WTC11 (cell line): ENCODE data around the gene ZZZ3. TPM values are rescaled to one million over a fixed set of nuclear protein-coding genes. Genes with fewer than 3 reads are reported as not detected.

ENCODE experiments used
- ATAC-seq: fragments of 200-7000 bp; cut with Tn5 transposase; 2 replicates; pipeline ENCODE4 v1.10.0; 2021; ENCODE audit warnings: mild to moderate bottlenecking, moderate library complexity
- CTCF ChIA-PET: fragments of 300-600 bp; sonication (Branson Sonifier 250); formaldehyde crosslinking; loops from one replicate; lab custom pipeline; 2021; ENCODE audit warnings: antibody characterized with exemption; lab: Charles Lee
- POLR2A ChIA-PET: fragments of 350-600 bp; sonication (Branson Sonifier 250); formaldehyde crosslinking; loops from one replicate; lab custom pipeline; 2021; ENCODE audit warnings: antibody characterized with exemption; lab: Charles Lee
- DNase-seq: peaks from one replicate; pipeline ENCODE4 v3.0.0; 2021; ENCODE audit warnings: low spot score
- H3K27ac Mint-ChIP-seq: 2 replicates; pipeline ENCODE4 v1.8.0; 2021; ENCODE audit warnings: mixed read lengths
- H3K27me3 Mint-ChIP-seq: 2 replicates; pipeline ENCODE4 v1.8.0; 2021; ENCODE audit warnings: low read depth, mild to moderate bottlenecking, moderate library complexity, mixed read lengths
- H3K36me3 Mint-ChIP-seq: 2 replicates; pipeline ENCODE4 v1.8.0; 2021; ENCODE audit warnings: mixed read lengths
- H3K4me1 Mint-ChIP-seq: 2 replicates; pipeline ENCODE4 v1.8.0; 2022; ENCODE audit warnings: mixed read lengths
- H3K4me3 Mint-ChIP-seq: 2 replicates; pipeline ENCODE4 v1.8.0; 2021; ENCODE audit warnings: mild to moderate bottlenecking, moderate library complexity, mixed read lengths
- H3K9me3 Mint-ChIP-seq: 2 replicates; pipeline ENCODE4 v1.8.0; 2021; ENCODE audit warnings: mixed read lengths
- CREB1 ChIP-seq: sonication (generic); formaldehyde crosslinking; IDR thresholded peaks from 2 replicates; pipeline ENCODE4 v1.8.0; 2023; ENCODE audit warnings: mild to moderate bottlenecking, missing genetic modification reagents
- ETV6 ChIP-seq: sonication (generic); formaldehyde crosslinking; IDR thresholded peaks from 2 replicates; pipeline ENCODE4 v1.8.1; 2022; ENCODE audit warnings: mild to moderate bottlenecking, missing genetic modification reagents
- FOXJ3 ChIP-seq: sonication (generic); formaldehyde crosslinking; IDR thresholded peaks from 2 replicates; pipeline ENCODE4 v1.9.0; 2021; ENCODE audit warnings: missing genetic modification reagents, mild to moderate bottlenecking, borderline replicate concordance
- FOXK1 ChIP-seq: sonication (generic); formaldehyde crosslinking; IDR thresholded peaks from 2 replicates; pipeline ENCODE4 v1.8.0; 2022; ENCODE audit warnings: mild to moderate bottlenecking, moderate library complexity, missing genetic modification reagents
- FOXP1 ChIP-seq: sonication (generic); formaldehyde crosslinking; IDR thresholded peaks from 2 replicates; pipeline ENCODE4 v1.8.0; 2022; ENCODE audit warnings: missing genetic modification reagents, mild to moderate bottlenecking, moderate library complexity, borderline replicate concordance
- NFE2L1 ChIP-seq: sonication (generic); formaldehyde crosslinking; IDR thresholded peaks from 2 replicates; pipeline ENCODE4 v1.8.1; 2023; ENCODE audit warnings: missing genetic modification reagents
- NFYB ChIP-seq: sonication (generic); formaldehyde crosslinking; conservative IDR thresholded peaks from 2 replicates; pipeline ENCODE4 v1.8.0; 2022; ENCODE audit warnings: low read depth, missing genetic modification reagents
- PRRX2 ChIP-seq: fragments of 250-450 bp; sonication (Bioruptor Pico); IDR thresholded peaks from 2 replicates; pipeline ENCODE4 v1.8.0; 2021; ENCODE audit warnings: mild to moderate bottlenecking
- RELA ChIP-seq: sonication (generic); formaldehyde crosslinking; IDR thresholded peaks from 2 replicates; pipeline ENCODE4 v1.8.1; 2022; ENCODE audit warnings: missing genetic modification reagents, mild to moderate bottlenecking, borderline replicate concordance
- SMAD4 ChIP-seq: sonication (generic); formaldehyde crosslinking; IDR thresholded peaks from 2 replicates; pipeline ENCODE4 v1.8.0; 2022; ENCODE audit warnings: mild to moderate bottlenecking, missing genetic modification reagents
- TP53 ChIP-seq: sonication (generic); formaldehyde crosslinking; IDR thresholded peaks from 2 replicates; pipeline ENCODE4 v1.8.1; 2023; ENCODE audit warnings: mild to moderate bottlenecking, missing genetic modification reagents
- ZNF416 ChIP-seq: fragments of 250-450 bp; sonication (Bioruptor Pico); IDR thresholded peaks from 2 replicates; pipeline ENCODE4 v1.9.0; 2021; ENCODE audit warnings: mild to moderate bottlenecking, inconsistent platforms
- total RNA-seq: library from RNA; stranded (reverse); gene quantifications from 3 replicates; pipeline ENCODE4 v1.2.3, GENCODE V29; 2021
- TF ChIP-seq, protein P1 (sequence below): sonication (generic); formaldehyde crosslinking; IDR thresholded peaks from 2 replicates; pipeline ENCODE4 v1.8.1; 2023; ENCODE audit warnings: mild to moderate bottlenecking, missing genetic modification reagents, borderline replicate concordance
- TF ChIP-seq, protein P2 (sequence below): fragments of 250-450 bp; sonication (Bioruptor Pico); IDR thresholded peaks from 2 replicates; pipeline ENCODE4 v1.9.0; 2021; ENCODE audit warnings: moderate library complexity, mild to moderate bottlenecking, inconsistent platforms, borderline replicate concordance
- TF ChIP-seq, protein P3 (sequence below): sonication (generic); formaldehyde crosslinking; IDR thresholded peaks from 2 replicates; pipeline ENCODE4 v1.8.0; 2023; ENCODE audit warnings: missing genetic modification reagents, mild to moderate bottlenecking, borderline replicate concordance
- TF ChIP-seq, protein P4 (sequence below): sonication (generic); formaldehyde crosslinking; IDR thresholded peaks from 2 replicates; pipeline ENCODE4 v1.8.0; 2022; ENCODE audit warnings: mild to moderate bottlenecking, missing genetic modification reagents
- TF ChIP-seq, protein P5 (sequence below): fragments of 250-450 bp; sonication (Bioruptor Pico); IDR thresholded peaks from 2 replicates; pipeline ENCODE4 v2.1.2; 2022; ENCODE audit warnings: mild to moderate bottlenecking, moderate library complexity
- TF ChIP-seq, protein P6 (sequence below): sonication (generic); formaldehyde crosslinking; IDR thresholded peaks from 2 replicates; pipeline ENCODE4 v1.8.0; 2022; ENCODE audit warnings: mild to moderate bottlenecking, missing genetic modification reagents
- TF ChIP-seq, protein P7 (sequence below): sonication (generic); formaldehyde crosslinking; IDR thresholded peaks from 2 replicates; pipeline ENCODE4 v1.8.1; 2023; ENCODE audit warnings: mild to moderate bottlenecking, missing genetic modification reagents, moderate library complexity

Gene ZZZ3
- total RNA-seq, 1 experiment from 2014 or later: 43.5 TPM

DNA sequence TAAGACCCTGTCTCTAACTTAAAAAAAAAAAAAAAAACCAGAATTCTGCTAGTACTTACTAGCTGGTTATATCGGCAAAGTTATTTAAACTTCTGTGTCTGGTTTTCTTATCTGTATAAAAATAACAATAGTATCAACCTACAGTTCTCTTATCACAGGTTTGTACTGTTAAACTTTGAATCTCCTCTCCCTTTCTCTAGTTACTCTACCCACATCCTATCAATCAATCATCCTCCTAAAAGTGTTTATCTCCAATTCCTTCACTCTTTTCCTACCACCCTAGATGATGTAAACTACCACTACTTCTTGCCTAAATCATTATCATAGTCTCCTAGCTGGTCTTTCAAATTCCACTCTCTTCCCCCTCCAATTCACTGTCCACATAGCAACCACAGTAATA, 49.6 kb upstream of the ZZZ3 start (continued):
- TF ChIP-seq, protein P1, sequence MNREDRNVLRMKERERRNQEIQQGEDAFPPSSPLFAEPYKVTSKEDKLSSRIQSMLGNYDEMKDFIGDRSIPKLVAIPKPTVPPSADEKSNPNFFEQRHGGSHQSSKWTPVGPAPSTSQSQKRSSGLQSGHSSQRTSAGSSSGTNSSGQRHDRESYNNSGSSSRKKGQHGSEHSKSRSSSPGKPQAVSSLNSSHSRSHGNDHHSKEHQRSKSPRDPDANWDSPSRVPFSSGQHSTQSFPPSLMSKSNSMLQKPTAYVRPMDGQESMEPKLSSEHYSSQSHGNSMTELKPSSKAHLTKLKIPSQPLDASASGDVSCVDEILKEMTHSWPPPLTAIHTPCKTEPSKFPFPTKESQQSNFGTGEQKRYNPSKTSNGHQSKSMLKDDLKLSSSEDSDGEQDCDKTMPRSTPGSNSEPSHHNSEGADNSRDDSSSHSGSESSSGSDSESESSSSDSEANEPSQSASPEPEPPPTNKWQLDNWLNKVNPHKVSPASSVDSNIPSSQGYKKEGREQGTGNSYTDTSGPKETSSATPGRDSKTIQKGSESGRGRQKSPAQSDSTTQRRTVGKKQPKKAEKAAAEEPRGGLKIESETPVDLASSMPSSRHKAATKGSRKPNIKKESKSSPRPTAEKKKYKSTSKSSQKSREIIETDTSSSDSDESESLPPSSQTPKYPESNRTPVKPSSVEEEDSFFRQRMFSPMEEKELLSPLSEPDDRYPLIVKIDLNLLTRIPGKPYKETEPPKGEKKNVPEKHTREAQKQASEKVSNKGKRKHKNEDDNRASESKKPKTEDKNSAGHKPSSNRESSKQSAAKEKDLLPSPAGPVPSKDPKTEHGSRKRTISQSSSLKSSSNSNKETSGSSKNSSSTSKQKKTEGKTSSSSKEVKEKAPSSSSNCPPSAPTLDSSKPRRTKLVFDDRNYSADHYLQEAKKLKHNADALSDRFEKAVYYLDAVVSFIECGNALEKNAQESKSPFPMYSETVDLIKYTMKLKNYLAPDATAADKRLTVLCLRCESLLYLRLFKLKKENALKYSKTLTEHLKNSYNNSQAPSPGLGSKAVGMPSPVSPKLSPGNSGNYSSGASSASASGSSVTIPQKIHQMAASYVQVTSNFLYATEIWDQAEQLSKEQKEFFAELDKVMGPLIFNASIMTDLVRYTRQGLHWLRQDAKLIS (CRISPR knock-in tag): no peak
- TF ChIP-seq, all 79 proteins: peak for 0

DNA sequence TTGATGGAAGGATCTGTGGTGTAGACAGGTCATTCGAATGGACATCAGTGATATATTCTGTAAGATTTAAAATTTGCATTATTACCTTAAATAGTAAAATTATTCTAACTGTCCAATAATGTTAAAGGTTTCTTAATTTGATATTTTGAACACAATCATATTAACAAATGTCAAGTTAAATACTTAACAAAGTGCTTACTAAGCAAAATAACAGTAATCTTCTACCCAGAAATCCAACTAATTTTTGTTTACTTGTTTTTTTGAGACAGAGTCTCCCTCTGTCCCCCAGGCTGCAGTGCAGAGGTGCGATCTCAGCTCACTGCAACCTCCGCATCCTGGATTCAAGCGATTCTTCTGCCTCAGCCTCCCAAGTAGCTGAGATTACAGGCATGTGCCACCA, 43.2 kb upstream of the ZZZ3 start:
- DNase-seq: no peak
- Mint-ChIP-seq H3K4me1 (no peaks in the 10 kb centered on the region; the same call in 1 of the 2 replicates), H3K27ac (no peak overlapping the region), H3K9me3 (no peaks in the 10 kb centered on the region), H3K27me3 (no peaks in the 10 kb centered on the region; the same call in 1 of the 2 replicates), H3K4me3 (no peak overlapping the region), H3K36me3 (peaks cover 60% of the 10 kb centered on the region)
- POLR2A ChIA-PET: no interaction called here
- no peak for ATAC-seq
- TF ChIP-seq ZNF416 (no peak), CREB1 (CRISPR knock-in tag) (no peak), NFE2L1 (no peak), PRRX2 (CRISPR knock-in tag) (no peak), TP53 (CRISPR knock-in tag) (no peak), SMAD4 (CRISPR knock-in tag) (no peak), ETV6 (CRISPR knock-in tag) (no peak), NFYB (CRISPR knock-in tag) (no peak), FOXJ3 (CRISPR knock-in tag) (no peak), FOXK1 (CRISPR knock-in tag) (no peak), RELA (CRISPR knock-in tag) (no peak), FOXP1 (CRISPR knock-in tag) (no peak)
- TF ChIP-seq, protein P2, sequence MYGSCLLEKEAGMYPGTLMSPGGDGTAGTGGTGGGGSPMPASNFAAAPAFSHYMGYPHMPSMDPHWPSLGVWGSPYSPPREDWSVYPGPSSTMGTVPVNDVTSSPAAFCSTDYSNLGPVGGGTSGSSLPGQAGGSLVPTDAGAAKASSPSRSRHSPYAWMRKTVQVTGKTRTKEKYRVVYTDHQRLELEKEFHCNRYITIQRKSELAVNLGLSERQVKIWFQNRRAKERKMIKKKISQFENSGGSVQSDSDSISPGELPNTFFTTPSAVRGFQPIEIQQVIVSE (CRISPR knock-in tag): no peak
- TF ChIP-seq, protein P3, sequence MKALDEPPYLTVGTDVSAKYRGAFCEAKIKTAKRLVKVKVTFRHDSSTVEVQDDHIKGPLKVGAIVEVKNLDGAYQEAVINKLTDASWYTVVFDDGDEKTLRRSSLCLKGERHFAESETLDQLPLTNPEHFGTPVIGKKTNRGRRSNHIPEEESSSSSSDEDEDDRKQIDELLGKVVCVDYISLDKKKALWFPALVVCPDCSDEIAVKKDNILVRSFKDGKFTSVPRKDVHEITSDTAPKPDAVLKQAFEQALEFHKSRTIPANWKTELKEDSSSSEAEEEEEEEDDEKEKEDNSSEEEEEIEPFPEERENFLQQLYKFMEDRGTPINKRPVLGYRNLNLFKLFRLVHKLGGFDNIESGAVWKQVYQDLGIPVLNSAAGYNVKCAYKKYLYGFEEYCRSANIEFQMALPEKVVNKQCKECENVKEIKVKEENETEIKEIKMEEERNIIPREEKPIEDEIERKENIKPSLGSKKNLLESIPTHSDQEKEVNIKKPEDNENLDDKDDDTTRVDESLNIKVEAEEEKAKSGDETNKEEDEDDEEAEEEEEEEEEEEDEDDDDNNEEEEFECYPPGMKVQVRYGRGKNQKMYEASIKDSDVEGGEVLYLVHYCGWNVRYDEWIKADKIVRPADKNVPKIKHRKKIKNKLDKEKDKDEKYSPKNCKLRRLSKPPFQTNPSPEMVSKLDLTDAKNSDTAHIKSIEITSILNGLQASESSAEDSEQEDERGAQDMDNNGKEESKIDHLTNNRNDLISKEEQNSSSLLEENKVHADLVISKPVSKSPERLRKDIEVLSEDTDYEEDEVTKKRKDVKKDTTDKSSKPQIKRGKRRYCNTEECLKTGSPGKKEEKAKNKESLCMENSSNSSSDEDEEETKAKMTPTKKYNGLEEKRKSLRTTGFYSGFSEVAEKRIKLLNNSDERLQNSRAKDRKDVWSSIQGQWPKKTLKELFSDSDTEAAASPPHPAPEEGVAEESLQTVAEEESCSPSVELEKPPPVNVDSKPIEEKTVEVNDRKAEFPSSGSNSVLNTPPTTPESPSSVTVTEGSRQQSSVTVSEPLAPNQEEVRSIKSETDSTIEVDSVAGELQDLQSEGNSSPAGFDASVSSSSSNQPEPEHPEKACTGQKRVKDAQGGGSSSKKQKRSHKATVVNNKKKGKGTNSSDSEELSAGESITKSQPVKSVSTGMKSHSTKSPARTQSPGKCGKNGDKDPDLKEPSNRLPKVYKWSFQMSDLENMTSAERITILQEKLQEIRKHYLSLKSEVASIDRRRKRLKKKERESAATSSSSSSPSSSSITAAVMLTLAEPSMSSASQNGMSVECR (CRISPR knock-in tag): no peak
- TF ChIP-seq, protein P4, sequence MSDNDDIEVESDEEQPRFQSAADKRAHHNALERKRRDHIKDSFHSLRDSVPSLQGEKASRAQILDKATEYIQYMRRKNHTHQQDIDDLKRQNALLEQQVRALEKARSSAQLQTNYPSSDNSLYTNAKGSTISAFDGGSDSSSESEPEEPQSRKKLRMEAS (CRISPR knock-in tag): no peak
- TF ChIP-seq, protein P5, sequence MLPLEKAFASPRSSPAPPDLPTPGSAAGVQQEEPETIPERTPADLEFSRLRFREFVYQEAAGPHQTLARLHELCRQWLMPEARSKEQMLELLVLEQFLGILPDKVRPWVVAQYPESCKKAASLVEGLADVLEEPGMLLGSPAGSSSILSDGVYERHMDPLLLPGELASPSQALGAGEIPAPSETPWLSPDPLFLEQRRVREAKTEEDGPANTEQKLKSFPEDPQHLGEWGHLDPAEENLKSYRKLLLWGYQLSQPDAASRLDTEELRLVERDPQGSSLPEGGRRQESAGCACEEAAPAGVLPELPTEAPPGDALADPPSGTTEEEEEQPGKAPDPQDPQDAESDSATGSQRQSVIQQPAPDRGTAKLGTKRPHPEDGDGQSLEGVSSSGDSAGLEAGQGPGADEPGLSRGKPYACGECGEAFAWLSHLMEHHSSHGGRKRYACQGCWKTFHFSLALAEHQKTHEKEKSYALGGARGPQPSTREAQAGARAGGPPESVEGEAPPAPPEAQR (CRISPR knock-in tag): no peak
- TF ChIP-seq, protein P6, sequence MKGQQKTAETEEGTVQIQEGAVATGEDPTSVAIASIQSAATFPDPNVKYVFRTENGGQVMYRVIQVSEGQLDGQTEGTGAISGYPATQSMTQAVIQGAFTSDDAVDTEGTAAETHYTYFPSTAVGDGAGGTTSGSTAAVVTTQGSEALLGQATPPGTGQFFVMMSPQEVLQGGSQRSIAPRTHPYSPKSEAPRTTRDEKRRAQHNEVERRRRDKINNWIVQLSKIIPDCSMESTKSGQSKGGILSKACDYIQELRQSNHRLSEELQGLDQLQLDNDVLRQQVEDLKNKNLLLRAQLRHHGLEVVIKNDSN (CRISPR knock-in tag): no peak
- TF ChIP-seq, protein P7, sequence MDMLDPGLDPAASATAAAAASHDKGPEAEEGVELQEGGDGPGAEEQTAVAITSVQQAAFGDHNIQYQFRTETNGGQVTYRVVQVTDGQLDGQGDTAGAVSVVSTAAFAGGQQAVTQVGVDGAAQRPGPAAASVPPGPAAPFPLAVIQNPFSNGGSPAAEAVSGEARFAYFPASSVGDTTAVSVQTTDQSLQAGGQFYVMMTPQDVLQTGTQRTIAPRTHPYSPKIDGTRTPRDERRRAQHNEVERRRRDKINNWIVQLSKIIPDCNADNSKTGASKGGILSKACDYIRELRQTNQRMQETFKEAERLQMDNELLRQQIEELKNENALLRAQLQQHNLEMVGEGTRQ (CRISPR knock-in tag): no peak
- CTCF ChIA-PET: no interaction called here
